ENCODE data around the gene SCPEP1.
"Not testable (repeated sequence)": the region's sequence is repeated elsewhere in the genome, so short reads cannot be mapped to it uniquely, and the experiment has no call there.

GRCh38 chr17:56965681-56966080 lies 12.2 kb upstream of the SCPEP1 start:
- not testable (repeated sequence) for TF ChIP-seq CTCF (IDR thresholded peaks at IDR 0.05); GATA2 (CRISPR knock-in tag; IDR thresholded peaks at IDR 0.05)
